A673 (cell line): ENCODE measurements around the gene BOD1L1.

ENCODE experiments used
- EZH2 ChIP-seq: fragments of 200-600 bp; sonication (generic); IDR thresholded peaks from 2 replicates; pipeline ENCODE4 v1.6.1; 2017; ENCODE audit warnings: borderline replicate concordance, low read depth, mild to moderate bottlenecking, mixed read lengths, antibody characterized with exemption, low read length; ENCODE audit not compliant: poor library complexity, severe bottlenecking
- TF ChIP-seq, protein P1 (sequence below): fragments of 300-800, 200-600 bp; sonication (generic); conservative IDR thresholded peaks from 2 replicates; pipeline ENCODE4 v1.5.1; 2017; ENCODE audit warnings: low read depth, mild to moderate bottlenecking, antibody characterized with exemption, low read length, moderate library complexity, mixed read lengths

DNA sequence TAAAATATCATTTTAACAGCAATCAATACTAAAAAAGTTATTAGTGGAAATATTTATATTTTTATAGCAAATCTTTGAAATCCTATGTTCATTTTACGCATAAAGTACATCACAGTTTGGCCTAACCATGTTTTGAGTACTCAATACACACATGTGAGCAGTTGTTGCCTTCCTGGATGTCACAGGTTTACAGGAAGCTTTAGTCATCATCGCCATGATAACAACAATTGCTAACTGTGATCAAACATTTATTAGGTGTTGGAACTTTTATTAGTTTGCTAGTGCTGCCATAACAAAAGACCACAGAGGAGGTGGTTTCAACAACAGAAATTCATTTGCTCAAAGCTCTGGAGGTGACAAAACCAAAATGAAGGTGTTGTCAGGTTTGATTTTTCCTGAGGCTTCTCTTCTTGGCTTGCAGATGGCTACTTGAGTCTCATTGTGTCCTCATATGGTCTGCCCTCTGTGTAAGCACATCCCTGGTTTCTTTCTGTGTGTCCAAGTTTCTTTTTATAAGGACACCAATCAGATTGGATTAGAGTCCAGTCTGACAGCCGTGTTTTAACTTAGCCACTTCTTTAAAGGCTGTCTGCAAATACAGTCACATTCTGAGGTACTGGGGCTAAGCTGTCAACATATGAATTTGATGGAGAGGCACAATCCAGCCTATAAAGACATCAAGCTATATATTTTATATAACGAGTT, 43.1 kb upstream of the BOD1L1 start:
- TF ChIP-seq, protein P1, sequence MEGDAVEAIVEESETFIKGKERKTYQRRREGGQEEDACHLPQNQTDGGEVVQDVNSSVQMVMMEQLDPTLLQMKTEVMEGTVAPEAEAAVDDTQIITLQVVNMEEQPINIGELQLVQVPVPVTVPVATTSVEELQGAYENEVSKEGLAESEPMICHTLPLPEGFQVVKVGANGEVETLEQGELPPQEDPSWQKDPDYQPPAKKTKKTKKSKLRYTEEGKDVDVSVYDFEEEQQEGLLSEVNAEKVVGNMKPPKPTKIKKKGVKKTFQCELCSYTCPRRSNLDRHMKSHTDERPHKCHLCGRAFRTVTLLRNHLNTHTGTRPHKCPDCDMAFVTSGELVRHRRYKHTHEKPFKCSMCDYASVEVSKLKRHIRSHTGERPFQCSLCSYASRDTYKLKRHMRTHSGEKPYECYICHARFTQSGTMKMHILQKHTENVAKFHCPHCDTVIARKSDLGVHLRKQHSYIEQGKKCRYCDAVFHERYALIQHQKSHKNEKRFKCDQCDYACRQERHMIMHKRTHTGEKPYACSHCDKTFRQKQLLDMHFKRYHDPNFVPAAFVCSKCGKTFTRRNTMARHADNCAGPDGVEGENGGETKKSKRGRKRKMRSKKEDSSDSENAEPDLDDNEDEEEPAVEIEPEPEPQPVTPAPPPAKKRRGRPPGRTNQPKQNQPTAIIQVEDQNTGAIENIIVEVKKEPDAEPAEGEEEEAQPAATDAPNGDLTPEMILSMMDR: no peak
- TF ChIP-seq EZH2: no peak
